Subcutaneous abdominal adipose tissue (tissue), 5 donors: ENCODE results near the gene ZSCAN12.
A peak's percentile ranks its signal among the peaks of the same experiment; 100 is the strongest.

Experiments
- H3K27ac ChIP-seq: one replicate; pipeline ENCODE4 v1.7.0; 2013; ENCODE audit warnings: low read depth, mild to moderate bottlenecking, inconsistent platforms, low read length, moderate library complexity
- H3K27me3 ChIP-seq, 5 donors: one replicate each; pipeline ENCODE4 v1.7.0; 2013; ENCODE audit warnings: low read length in 5 of 5, inconsistent platforms in 1 of 5; ENCODE audit not compliant: control insufficient read depth in 5 of 5, insufficient read depth in 4 of 5
- H3K36me3 ChIP-seq, 5 donors: one replicate each; pipeline ENCODE4 v1.7.0; 2013; ENCODE audit warnings: low read length in 5 of 5; ENCODE audit not compliant: control insufficient read depth in 5 of 5, insufficient read depth in 5 of 5
- H3K4me1 ChIP-seq, 5 donors: one replicate each; pipeline ENCODE4 v1.7.0; 2013; ENCODE audit warnings: low read length in 5 of 5, mild to moderate bottlenecking in 3 of 5, moderate library complexity in 1 of 5; ENCODE audit not compliant: control insufficient read depth in 5 of 5, insufficient read depth in 5 of 5
- H3K4me3 ChIP-seq, 5 donors: one replicate each; pipeline ENCODE4 v1.7.0; 2013; ENCODE audit warnings: low read length in 5 of 5, low read depth in 1 of 5
- H3K9ac ChIP-seq, 5 donors: one replicate each; pipeline ENCODE4 v1.7.0; 2013; ENCODE audit warnings: low read length in 5 of 5, mild to moderate bottlenecking in 4 of 5, moderate library complexity in 3 of 5
- H3K9me3 ChIP-seq, 5 donors: one replicate each; pipeline ENCODE4 v1.7.0; 2013; ENCODE audit warnings: low read length in 5 of 5; ENCODE audit not compliant: control insufficient read depth in 5 of 5
- donor health status: healthy.
- donor health status: healthy.
- donor health status: healthy.
- donor health status: healthy.
- donor health status: healthy.

The ZSCAN12 gene

DNA sequence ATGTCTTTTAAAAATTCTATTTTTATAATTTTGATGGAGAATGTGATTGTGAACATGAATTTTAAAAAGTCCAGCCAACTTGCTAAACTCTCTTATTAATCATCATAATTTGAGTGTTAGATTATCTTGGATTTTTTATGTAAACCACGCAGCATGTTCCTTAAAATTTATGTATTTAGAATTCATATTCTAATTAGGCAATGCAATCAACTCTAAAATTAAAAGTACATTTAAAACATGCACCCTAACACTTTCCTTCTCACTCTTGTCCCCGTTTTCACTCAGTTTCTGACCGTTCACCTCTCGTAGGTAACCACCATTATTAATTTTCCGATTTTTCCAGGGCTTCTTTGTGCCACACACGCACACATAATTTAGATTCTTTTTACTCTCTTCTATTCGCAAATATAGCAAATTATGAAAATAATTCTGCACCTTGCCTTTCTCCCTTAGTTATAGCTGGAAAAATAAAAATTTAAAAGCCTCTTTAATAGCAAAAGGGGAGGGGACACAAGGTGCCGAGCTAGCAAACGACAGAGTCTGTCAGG lies 50.1 kb downstream of the ZSCAN12 start:
- Histone ChIP-seq H3K27ac (peak overlapping the region; percentile 55), H3K36me3 (no peaks in the 10 kb centered on the region), H3K4me1 (peaks cover 0 to 23% (median 16%) of the 10 kb centered on the region in 5 donors), H3K9me3 (no peaks in the 10 kb centered on the region), H3K27me3 (peaks cover 0 to 2% (median 0%) of the 10 kb centered on the region in 5 donors), H3K4me3 (peak overlapping the region; percentile 78 to 95 (median 90)), H3K9ac (peak overlapping the region; percentile 69 to 96 (median 85))

DNA sequence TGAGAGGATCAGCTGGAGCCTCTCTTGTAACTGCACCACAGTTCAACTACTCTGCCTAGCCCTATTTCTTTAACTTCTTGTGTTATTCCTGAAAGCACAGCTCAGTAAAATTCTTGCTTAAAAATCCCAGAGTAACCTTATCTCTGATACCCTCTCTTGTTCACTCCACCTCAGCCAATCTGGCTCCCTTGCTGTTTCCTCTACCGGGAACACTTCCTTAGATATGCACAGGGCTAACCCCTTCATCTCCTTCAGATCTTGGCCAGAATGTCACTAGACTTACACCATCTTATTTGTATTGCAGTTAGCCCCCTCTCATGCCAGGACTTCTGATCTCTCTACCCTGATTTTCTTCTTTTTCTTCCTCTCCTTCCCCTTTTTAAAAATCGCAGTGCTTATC lies 52.4 kb downstream of the ZSCAN12 start:
- Histone ChIP-seq H3K4me1 (peaks cover 0 to 23% (median 16%) of the 10 kb centered on the region in 5 donors), H3K4me3 (no peak overlapping the region), H3K36me3 (no peaks in the 10 kb centered on the region), H3K9me3 (no peaks in the 10 kb centered on the region), H3K9ac (no peak overlapping the region), H3K27ac (no peak overlapping the region), H3K27me3 (peaks cover 0 to 2% (median 0%) of the 10 kb centered on the region in 5 donors)

DNA sequence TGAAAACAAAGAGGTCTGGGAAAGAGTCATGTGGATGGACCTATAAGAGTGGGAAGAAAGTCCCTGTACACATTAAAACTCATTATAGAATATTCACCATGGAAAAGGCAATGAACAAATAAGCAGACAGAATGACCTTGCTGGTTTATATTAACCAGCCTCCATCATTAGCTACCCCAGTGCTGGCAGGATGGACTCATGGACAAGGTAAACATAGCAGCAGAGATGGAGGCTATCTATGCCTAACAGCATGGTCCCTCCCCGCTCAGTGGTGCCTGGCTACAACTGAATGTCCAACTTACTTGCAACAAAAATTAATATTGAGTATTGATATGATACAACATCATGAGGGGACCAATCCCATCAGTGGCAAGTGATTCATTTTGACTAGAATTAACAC lies 54.3 kb downstream of the ZSCAN12 start:
- Histone ChIP-seq H3K27me3 (peaks cover 0 to 2% (median 0%) of the 10 kb centered on the region in 5 donors), H3K27ac (no peak overlapping the region), H3K4me3 (no peak overlapping the region), H3K9me3 (no peaks in the 10 kb centered on the region), H3K36me3 (no peaks in the 10 kb centered on the region), H3K9ac (no peak overlapping the region), H3K4me1 (peaks cover 0 to 8% (median 3%) of the 10 kb centered on the region in 5 donors)

DNA sequence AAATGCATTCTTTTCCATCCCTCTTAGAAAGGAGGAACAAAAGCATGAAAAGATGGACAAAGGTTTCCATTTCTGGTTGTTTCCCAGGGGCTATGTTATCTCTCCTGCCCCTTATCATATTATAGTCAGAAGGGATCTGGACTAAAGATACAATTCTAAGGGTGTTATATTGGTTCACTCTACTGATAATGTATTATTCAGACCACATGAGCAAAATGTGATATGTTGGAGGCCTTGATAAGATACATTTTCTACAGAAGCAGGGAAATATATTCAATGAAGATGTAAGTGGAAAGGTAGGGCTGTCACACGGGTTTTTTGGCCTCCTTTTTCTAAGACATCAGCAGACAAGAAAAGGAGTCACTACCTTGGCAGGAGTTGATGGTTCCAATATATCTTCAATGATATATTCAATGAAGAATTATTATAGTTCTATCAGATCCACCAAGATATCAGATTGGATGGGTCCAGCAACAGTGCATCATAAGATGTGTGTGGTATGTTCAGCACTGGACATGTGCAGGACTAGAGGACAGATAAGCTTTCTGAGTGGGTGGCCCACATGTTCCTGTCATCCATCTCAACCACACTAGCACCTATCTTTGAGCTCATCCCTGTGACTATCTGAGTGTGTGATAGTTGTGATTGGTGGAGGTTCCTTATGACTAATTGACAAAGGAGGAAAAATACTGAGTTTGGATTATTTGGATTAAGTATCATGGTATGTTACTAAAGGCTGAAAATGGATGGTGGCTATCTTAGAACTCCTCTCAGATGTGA lies 55.5 kb downstream of the ZSCAN12 start:
- Histone ChIP-seq H3K4me3 (no peak overlapping the region), H3K27me3 (peaks cover 0 to 2% (median 0%) of the 10 kb centered on the region in 5 donors), H3K9ac (no peak overlapping the region), H3K36me3 (no peaks in the 10 kb centered on the region), H3K9me3 (no peaks in the 10 kb centered on the region), H3K4me1 (peaks cover 0 to under 1% (median 0%) of the 10 kb centered on the region in 5 donors), H3K27ac (no peak overlapping the region)

DNA sequence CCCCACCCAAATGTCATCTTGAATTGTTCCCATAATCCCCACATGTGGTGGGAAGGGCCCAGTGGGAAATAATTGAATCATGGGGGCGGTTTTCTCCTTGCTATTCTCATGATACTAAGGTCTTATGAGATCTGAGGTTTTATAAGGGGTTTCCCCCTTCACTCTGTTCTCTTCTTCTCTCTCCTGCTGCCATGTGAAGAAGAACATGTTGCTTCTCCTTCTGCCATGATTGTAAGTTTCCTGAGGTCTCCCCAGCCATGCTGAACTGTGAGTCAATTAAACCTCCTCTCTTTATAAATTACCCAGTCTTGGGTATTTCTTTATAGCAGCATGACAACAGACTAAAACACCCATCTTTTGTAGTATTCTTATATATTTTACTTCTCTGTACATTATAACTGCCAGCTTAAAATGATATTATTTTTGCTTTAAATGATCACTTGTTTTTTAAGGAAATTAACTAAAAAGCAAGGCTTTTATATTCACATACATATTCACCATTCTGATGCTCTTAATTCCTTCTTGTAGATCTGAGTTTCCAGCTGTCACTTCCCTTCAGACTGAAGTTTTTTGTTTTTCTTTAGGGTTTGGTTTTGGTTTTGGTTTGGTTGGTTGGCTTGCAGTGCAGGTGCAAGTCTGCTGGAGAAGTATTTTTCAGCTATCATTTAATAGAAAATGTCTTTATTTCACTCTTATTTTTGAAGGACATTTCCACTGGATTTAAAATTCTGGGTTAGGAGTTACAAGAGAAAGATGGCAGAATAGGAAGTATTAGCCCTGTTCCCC lies 59.0 kb downstream of the ZSCAN12 start:
- Histone ChIP-seq H3K4me1 (peaks cover 4 to 12% (median 11%) of the 10 kb centered on the region in 5 donors), H3K4me3 (no peak overlapping the region), H3K9me3 (no peaks in the 10 kb centered on the region), H3K9ac (no peak overlapping the region), H3K27me3 (no peaks in the 10 kb centered on the region), H3K36me3 (no peaks in the 10 kb centered on the region), H3K27ac (no peak overlapping the region)

DNA sequence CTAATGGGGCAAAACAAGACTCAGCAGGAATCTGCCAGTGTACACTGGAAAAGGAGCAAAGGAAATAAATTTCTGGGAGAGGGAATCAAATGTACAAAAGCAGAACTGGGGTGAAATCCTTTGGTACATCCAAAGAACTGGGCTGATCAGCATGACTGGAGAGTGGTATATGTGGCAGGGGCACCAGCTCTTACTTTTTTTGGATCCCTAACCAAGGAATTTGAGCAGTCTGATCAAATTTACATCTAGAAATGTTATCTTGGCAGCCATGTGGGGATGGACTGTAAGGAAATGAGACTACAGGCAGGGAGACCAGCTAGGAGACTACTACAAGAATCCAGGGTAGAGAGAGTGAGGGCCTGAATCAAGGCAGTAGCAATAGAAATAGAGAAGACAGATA lies 62.4 kb downstream of the ZSCAN12 start:
- Histone ChIP-seq H3K27ac (peak overlapping the region; percentile 99), H3K4me1 (peaks cover 4 to 18% (median 17%) of the 10 kb centered on the region in 5 donors), H3K9ac (peak overlapping the region in 1 of 5 donors; percentile 98), H3K36me3 (no peaks in the 10 kb centered on the region), H3K27me3 (no peaks in the 10 kb centered on the region), H3K4me3 (peak overlapping the region in 3 of 5 donors; percentile 81 to 96 (median 93)), H3K9me3 (no peaks in the 10 kb centered on the region)

DNA sequence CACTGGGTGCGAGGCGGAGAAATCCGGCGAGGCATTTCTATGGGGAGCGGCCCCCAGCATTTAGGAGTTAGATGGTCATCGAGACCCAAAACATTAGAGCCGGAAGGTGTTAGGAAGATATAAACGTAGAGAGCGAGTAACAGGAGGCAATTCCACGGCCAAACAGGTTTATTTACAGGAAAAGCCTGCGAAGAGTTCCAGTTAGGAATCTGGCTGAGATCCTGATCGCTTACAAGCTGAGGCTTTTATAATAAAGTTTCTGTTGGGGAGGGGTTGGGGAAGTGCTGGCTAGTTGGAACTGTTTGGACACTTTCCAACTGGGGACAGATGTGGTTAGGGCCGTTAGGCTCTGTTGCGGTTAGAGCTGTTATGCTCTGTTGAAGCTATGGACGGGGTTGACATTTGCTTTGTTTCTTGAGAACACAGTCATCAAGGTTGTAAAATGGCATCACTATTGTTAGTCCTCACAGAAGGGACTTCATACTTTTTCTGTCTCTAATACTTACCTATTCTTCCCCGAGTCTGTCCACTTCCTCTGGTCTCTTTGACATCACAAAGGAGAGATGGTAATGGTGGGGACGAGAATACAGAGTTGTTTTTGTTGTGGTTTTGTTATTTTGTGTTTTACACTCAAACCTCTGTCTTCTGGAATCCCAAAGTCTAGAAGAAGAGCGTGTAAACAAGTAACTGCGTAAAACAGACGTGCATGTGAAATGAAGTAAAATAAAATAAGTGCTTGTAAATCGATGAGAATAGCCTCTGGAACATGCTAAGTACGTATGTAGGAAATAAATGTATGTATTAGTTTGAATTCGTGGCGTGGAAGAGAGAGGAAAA lies 63.0 kb downstream of the ZSCAN12 start:
- H3K9me3 ChIP-seq: no peaks in the 10 kb centered on the region
- no peaks in the 10 kb centered on the region for H3K27me3 ChIP-seq
- peak overlapping the region; percentile 81 to 96 (median 90) for H3K4me3 ChIP-seq
- peaks cover 4 to 18% (median 17%) of the 10 kb centered on the region in 5 donors for H3K4me1 ChIP-seq
- peak overlapping the region; percentile 99 for H3K27ac ChIP-seq
- no peaks in the 10 kb centered on the region for H3K36me3 ChIP-seq
- peak overlapping the region; percentile 88 to 98 (median 97) for H3K9ac ChIP-seq

DNA sequence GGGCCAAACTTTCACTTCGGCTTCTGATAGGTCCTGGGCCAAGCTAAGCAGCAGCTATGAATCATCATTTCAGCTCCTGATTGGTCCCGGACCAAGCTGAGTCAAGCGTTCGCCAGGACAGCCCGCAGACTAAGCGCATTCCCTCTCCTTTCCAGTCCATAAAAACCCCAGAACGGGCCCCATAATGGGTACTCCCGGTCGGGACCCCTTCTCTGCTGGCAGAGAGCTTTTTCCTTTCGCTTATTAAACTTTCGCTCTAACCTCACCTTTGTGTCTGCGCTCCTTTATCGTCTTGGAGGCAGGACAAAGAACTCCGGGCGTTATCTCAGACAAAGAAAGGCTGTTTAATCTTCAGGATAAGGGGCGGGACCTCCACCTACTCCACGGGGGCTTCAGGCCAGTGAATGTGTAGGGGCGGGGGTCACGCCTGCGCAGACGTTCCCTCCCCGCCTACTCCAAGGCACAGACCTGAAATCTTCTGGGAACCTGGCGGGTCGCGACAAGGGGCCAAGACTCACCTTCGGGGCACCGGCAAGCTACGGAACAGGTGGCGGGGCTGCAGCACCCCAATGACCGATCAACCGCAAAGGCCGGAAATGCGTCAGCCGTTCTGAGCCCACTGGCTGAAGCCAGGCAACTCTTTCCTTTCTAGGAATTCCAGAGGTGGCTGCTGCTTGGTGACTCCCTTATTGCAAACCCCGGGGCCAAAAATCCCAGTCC lies 63.8 kb downstream of the ZSCAN12 start, which contains the start of gene ZSCAN31:
Gene ZSCAN31 (minus strand): TSS at position 585 of the 720 bp plus-strand sequence. CDS start 6,465 bp downstream, outside the sequence.
- peak within 1 kb of the TSS; percentile 99 for H3K27ac ChIP-seq
- H3K9me3 ChIP-seq: no peaks in the 10 kb centered on the region
- H3K36me3 ChIP-seq: no peaks in the 10 kb centered on the region

More for the DNA sequence above, 63.8 kb downstream of the ZSCAN12 start, which contains the start of gene ZSCAN31:
- H3K4me1 ChIP-seq: peaks cover 4 to 18% (median 17%) of the 10 kb centered on the region in 5 donors
- H3K4me3 ChIP-seq: peak within 1 kb of the TSS; percentile 81 to 96 (median 90)
- no peaks in the 10 kb centered on the region for H3K27me3 ChIP-seq
- H3K9ac ChIP-seq: peak within 1 kb of the TSS; percentile 88 to 98 (median 97)
